ENCODE measurements around the gene SEC24D. TPM values are rescaled to one million over a fixed set of nuclear protein-coding genes. Genes with fewer than 3 reads are reported as not detected.
"Not testable (repeated sequence)": the region's sequence is repeated elsewhere in the genome, so short reads cannot be mapped to it uniquely, and the experiment has no call there.

The SEC24D gene
- 10 to 100 TPM; 21.8 to 25.2 TPM for total RNA-seq

DNA sequence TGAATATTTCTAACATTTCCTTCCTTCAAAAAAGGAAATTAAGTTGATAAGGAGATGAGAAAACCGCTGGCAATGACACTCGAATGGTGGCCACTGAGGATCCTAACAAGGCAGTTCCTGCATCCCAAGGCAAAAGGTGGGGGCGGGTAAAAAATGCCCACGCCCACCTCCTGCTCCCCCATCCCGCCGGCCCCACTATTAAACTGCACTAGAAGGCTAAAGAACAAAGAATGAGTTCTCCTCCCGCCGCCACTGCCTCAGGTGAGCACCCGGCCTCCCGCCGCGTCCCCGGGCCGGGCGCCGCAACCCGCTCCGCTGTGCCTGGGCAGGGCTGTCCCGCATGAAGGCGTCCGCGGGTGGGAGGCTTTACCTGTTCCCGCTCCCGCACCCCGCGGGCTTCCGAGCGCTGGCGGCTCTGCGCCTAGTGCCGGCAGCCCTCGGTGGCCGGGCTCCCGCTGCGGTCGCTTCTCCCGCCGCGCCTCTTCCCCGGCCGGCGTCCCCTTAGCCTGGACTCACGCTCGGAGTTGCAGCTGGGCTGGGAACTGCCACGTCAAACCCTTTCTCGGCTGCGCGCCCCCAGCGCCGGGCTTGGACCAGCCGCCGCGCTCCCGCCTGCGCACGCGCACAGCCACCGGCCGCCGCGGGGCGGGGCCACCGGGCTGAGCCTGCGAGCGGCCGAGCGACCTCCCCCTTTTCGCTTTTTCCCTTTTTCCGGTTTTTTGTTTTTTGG is at the start of gene SEC24D:
Gene SEC24D, minus strand, starts transcription at position 556 of the 730 bp plus-strand sequence. CDS start 2,430 bp downstream, outside the sequence.
- CTCF ChIA-PET, result interaction anchor here (1.1 kb wide), 1 partner anchor 55 kb away, joined by 4 read pairs; no protein-coding TSS in a partner anchor
- POLR2A ChIA-PET, result interaction anchor here (0.6 to 0.7 kb wide), 2 partner anchors 48 to 700 kb away, joined by 3 to 4 read pairs; no protein-coding TSS in a partner anchor

- CTCF ChIA-PET, result no interaction called here
- POLR2A ChIA-PET, result no interaction called here
Measured at GRCh38 chr4:118884716-118885115, 48.8 kb upstream of the SEC24D start.

DNA sequence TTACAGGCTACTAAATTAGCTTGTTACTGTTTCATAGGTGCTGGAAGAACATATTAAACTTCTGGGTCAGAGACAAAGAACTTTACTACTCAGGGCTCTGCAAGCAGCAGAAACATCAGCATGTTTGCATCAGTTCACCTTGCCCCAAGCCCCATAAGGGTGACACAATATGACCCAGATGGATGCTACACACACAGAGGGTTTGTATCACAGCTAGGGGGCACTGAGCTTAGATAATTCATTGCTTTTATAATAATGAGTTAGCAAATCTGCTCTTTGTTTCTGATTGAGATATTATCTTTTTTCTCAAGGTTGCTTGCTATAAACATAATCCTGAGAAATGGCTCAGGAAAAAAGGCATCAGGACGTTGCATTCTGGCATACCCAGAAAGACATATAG is 47.9 kb upstream of the SEC24D start:
- CTCF ChIA-PET, result interaction anchor here (0.8 kb wide), 1 partner anchor 19 kb away, joined by 3 read pairs; no protein-coding TSS in a partner anchor
- POLR2A ChIA-PET, result interaction anchor here (0.5 kb wide), 1 partner anchor 49 kb away, joined by 3 read pairs; no protein-coding TSS in a partner anchor

GRCh38 chr4:118881512-118882146 is 45.7 kb upstream of the SEC24D start:
- POLR2A ChIA-PET, result no interaction called here
- CTCF ChIA-PET, result no interaction called here

GRCh38 chr4:118879409-118879808 is 43.5 kb upstream of the SEC24D start:
- POLR2A ChIA-PET, result no interaction called here

GRCh38 chr4:118878507-118878906 is 42.6 kb upstream of the SEC24D start:
- CTCF ChIA-PET, POLR2A ChIA-PET: not testable (repeated sequence)

More at GRCh38 chr4:118879409-118879808, 43.5 kb upstream of the SEC24D start:
- CTCF ChIA-PET, result no interaction called here

DNA sequence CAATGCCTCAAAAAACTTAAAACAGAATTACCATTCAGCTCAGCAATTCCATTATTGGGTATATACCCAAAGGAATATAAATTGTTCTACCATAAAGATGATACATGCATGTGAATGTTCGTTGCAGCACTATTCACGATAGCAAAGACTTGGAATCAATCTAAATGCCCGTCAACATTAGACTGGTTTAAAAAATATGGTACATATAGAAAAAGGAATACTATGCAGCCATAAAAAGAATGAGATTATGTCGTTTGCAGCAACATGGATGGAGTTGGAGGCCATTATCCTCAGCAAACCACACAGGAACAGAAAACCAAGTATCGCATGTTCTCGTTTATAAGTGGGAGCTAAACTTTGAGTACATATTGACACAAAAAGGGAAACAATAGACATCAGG is 41.9 kb upstream of the SEC24D start:
- ChIA-PET CTCF (no interaction called here), POLR2A (interaction anchor here (0.6 kb wide), 1 partner anchor 366 kb away, joined by 3 read pairs; no protein-coding TSS in a partner anchor)

GRCh38 chr4:118872181-118872580 is 36.3 kb upstream of the SEC24D start:
- ChIA-PET CTCF (interaction anchor here (1.6 kb wide), 1 partner anchor 14 kb away, joined by 3 read pairs; no protein-coding TSS in a partner anchor), POLR2A (no interaction called here)

GRCh38 chr4:118869808-118870342 is 33.9 kb upstream of the SEC24D start:
- ChIA-PET POLR2A (no interaction called here), CTCF (no interaction called here)

DNA sequence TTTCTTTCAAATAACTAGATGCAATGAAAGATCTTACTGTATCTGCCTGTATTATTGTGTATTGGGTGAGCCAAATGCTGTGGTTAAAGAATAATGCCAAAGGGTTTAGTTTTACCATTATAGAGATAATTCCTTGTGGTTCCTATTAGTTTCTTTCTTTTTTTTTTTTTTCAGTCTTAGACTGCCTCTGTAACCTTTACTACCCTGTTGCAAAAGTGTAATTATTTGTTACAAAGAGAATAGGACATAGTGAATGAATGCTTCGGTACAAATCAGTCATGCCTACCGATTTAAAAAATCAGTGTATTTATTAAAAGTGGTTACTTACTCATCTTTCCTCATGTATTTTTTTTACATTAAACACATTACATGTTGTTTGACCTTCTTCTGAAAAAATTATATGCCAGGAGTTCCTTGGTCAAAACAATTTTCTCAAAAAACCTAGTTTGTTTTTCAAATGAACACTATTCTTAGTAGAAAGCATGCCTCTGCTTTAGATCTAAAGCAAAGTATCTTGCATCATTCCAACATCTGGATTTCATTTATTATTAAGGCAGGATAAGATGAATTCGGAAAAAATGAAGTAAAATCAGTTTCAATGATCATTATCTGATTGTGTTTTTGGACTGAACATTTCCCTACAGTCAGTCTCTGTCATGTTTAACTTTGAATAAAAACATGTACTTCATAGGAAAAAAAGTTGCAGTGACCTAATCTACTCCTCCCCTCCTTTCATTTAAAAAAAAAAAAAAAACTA is 31.6 kb upstream of the SEC24D start:
- ChIA-PET CTCF (no interaction called here), POLR2A (no interaction called here)

DNA sequence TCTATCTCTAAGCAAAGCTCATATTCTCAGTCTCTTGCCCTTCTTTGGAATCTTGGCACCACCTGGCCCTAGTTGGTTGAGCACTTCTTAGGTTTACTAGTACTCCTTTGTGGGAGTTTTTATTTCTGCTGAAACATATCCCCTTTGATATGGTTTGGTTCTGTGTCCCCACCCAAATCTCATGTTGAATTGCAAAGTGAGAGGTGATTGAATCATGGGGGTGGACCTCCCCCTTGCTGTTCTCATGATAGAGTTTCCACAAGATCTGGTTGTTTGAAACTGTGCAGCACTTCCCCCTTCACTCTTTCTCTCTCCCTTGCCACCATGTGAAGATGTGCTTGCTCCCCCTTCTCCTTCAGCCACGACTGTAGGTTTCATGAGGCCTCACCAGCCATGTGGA is 30.5 kb upstream of the SEC24D start:
- CTCF ChIA-PET, result no interaction called here
- POLR2A ChIA-PET, result no interaction called here

GRCh38 chr4:118865091-118865708 is 29.3 kb upstream of the SEC24D start:
- ChIA-PET CTCF (interaction anchor here (1.1 to 1.3 kb wide), 3 partner anchors 10 to 93 kb away, joined by 3 to 6 read pairs (median 4); no protein-coding TSS in a partner anchor), POLR2A (no interaction called here)

DNA sequence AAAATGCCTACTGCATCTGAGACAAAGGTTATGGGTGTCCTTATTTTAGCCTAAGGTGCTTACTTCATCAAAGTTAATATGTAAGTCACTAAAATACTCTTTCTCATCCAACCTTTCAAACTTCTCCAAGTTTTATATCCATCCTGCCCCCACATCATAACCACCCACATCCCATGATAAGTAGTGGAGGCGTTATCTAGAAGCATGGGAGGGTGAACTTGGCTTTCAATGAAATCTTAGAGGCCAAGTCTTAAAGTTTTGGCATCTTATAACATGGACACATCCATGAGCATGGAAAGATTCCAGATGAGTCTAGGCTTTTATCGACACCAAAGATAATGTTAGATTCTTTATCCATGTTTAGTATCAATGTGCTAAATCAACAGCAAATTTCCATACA is 22.9 kb upstream of the SEC24D start:
- POLR2A ChIA-PET, result no interaction called here
- CTCF ChIA-PET, result no interaction called here

DNA sequence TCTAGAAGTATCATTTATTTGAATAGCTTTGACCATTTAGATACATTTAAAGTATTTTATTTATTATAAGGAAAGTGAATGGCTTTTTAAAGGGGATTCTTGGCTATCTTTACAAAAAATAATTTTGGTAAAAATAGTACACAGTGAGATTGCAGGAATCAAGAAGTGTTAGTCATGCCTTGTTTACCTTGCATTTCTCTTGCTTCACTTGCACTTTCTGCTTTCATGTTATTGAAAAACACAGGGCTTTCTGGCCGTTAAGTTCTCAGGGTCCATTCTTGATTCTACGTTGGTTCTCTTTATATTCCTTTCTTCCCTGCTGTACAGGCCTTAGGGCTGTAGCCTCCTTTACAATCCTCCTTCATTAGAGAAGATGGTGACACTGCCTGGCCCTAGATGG is 21.8 kb upstream of the SEC24D start:
- ChIA-PET POLR2A (no interaction called here), CTCF (no interaction called here)

- ChIA-PET CTCF (interaction anchor here (1.5 kb wide), 1 partner anchor 14 kb away, joined by 4 read pairs; no protein-coding TSS in a partner anchor), POLR2A (no interaction called here)
Measured at GRCh38 chr4:118850488-118851173, 14.7 kb upstream of the SEC24D start.

GRCh38 chr4:118849867-118850487 is 14.1 kb upstream of the SEC24D start:
- ChIA-PET POLR2A (no interaction called here), CTCF (interaction anchor here (1.5 kb wide), 1 partner anchor 13 kb away, joined by 4 read pairs; no protein-coding TSS in a partner anchor)

DNA sequence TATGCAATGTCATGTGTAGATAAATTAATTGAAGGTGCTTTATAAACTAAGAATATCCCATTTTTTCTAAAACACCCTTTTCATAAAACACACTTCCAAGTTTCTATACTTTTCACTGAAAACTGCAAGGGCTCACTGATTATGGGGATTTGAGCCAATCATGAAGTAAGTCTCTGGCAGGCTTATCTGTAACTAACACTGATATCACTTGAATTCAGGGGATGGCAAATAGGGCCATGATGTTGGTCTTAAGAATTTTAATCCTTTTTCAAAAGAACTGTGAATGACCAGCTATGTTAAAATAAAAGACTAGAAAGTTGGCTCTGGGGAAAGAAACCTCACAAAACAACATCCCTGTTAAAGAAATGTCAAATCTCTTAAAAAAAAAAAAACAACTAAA is 13.0 kb upstream of the SEC24D start:
- ChIA-PET POLR2A (no interaction called here), CTCF (no interaction called here)

GRCh38 chr4:118848242-118848641 is 12.3 kb upstream of the SEC24D start:
- CTCF ChIA-PET, result no interaction called here
- POLR2A ChIA-PET, result no interaction called here

All from activated CD8-positive, alpha-beta memory T cell treated with anti-CD3 and anti-CD28 coated beads for 36 hours (primary cell).